T-helper 9 cell (primary cell): ENCODE results near the gene PACS2.
"Not testable (repeated sequence)": the region's sequence is repeated elsewhere in the genome, so short reads cannot be mapped to it uniquely, and the experiment has no call there.

Experiments used
- DNase-seq: peaks from one replicate; pipeline ENCODE4 v3.0.0-alpha.2; 2020

The PACS2 gene

GRCh38 chr14:105351920-105352851 is 37.6 kb downstream of the PACS2 start:
- DNase-seq, result peak; percentile 85

- DNase-seq, result no peak
Observed at GRCh38 chr14:105353136-105353535, 38.6 kb downstream of the PACS2 start.

- no peak for DNase-seq
Observed at GRCh38 chr14:105354541-105354940, 40.0 kb downstream of the PACS2 start.

GRCh38 chr14:105355049-105355575 is 40.6 kb downstream of the PACS2 start:
- no peak for DNase-seq

GRCh38 chr14:105355850-105356604 is 41.5 kb downstream of the PACS2 start:
- no peak for DNase-seq

- no peak for DNase-seq
Observed at GRCh38 chr14:105356927-105357326, 42.4 kb downstream of the PACS2 start.

- DNase-seq, result no peak
Observed at GRCh38 chr14:105357626-105358025, 43.1 kb downstream of the PACS2 start.

GRCh38 chr14:105358140-105358846 is 43.7 kb downstream of the PACS2 start:
- DNase-seq, result no peak

GRCh38 chr14:105358943-105359342 is 44.4 kb downstream of the PACS2 start:
- DNase-seq, result no peak

- DNase-seq, result not testable (repeated sequence)
Observed at GRCh38 chr14:105361412-105361811, 46.9 kb downstream of the PACS2 start.

- peak; percentile 25 for DNase-seq
Observed at GRCh38 chr14:105363847-105364708, 49.5 kb downstream of the PACS2 start.

GRCh38 chr14:105365101-105365500 is 50.6 kb downstream of the PACS2 start:
- no peak for DNase-seq

GRCh38 chr14:105365681-105366080 is 51.1 kb downstream of the PACS2 start:
- DNase-seq, result no peak

GRCh38 chr14:105366386-105367074 is 52.0 kb downstream of the PACS2 start:
- DNase-seq, result no peak

GRCh38 chr14:105367116-105368031 is 52.8 kb downstream of the PACS2 start:
- no peak for DNase-seq

- no peak for DNase-seq
Observed at GRCh38 chr14:105368032-105368417, 53.5 kb downstream of the PACS2 start.

GRCh38 chr14:105368426-105368825 is 53.9 kb downstream of the PACS2 start:
- no peak for DNase-seq

- DNase-seq, result no peak
Observed at GRCh38 chr14:105368910-105369652, 54.5 kb downstream of the PACS2 start.

GRCh38 chr14:105369653-105370040 is 55.1 kb downstream of the PACS2 start:
- no peak for DNase-seq
